HEK293 (cell line): ENCODE measurements around the gene SHC4.

Source experiments
- CTCF ChIA-PET: fragments of 350-600 bp; formaldehyde crosslinking; extraction: SDS; loops from one replicate; lab custom pipeline; 2021; ENCODE audit warnings: antibody characterized with exemption; lab: Yijun Ruan, JAX
- POLR2A ChIA-PET: fragments of 300-600 bp; formaldehyde crosslinking; extraction: SDS; loops from one replicate; lab custom pipeline; 2020; ENCODE audit warnings: antibody characterized with exemption, inconsistent platforms; lab: Yijun Ruan, JAX
- H3K27ac ChIP-seq: fragments of 200-500 bp; sonication (Bioruptor generic); 2 replicates; pipeline ENCODE4 v1.5.1; 2014; ENCODE audit warnings: low read depth, low read length, control low read depth, inconsistent platforms; ENCODE audit errors: extremely low read depth
- H3K36me3 ChIP-seq, 2 experiments: fragments of 200-500 bp in 1 of 2; sonication (Bioruptor generic) in 1 of 2; 1 replicate in 1 of 2; 2 replicates in 1 of 2; pipeline ENCODE4 v1.5.1; 2014 to 2017; ENCODE audit warnings: inconsistent platforms in 2 of 2, low read length in 2 of 2; ENCODE audit not compliant: control insufficient read depth in 2 of 2, insufficient read depth in 1 of 2
- H3K4me1 ChIP-seq: fragments of 200-500 bp; sonication (Bioruptor generic); 2 replicates; pipeline ENCODE4 v1.5.1; 2014; ENCODE audit warnings: mild to moderate bottlenecking, low read length, inconsistent platforms; ENCODE audit not compliant: control insufficient read depth, insufficient read depth
- H3K4me3 ChIP-seq: 2 replicates; pipeline ENCODE4 v1.5.1; 2011; ENCODE audit warnings: low read depth, mild to moderate bottlenecking, control low read depth, low read length, moderate library complexity
- H3K9me3 ChIP-seq: fragments of 200-500 bp; sonication (Bioruptor generic); 2 replicates; pipeline ENCODE4 v1.5.1; 2014; ENCODE audit warnings: low read depth, low read length, inconsistent platforms; ENCODE audit not compliant: control insufficient read depth, insufficient read depth
- ATF2 ChIP-seq: fragments of 450-650 bp; formaldehyde crosslinking; IDR thresholded peaks from 2 replicates; pipeline ENCODE4 v1.5.1; 2016; ENCODE audit warnings: missing biosample characterization, missing genetic modification characterization, low read depth
- GLIS2 ChIP-seq: fragments of 450-650 bp; formaldehyde crosslinking; IDR thresholded peaks from 2 replicates; pipeline ENCODE4 v1.5.1; 2016; ENCODE audit warnings: missing biosample characterization, missing genetic modification characterization
- HIC1 ChIP-seq: fragments of 450-650 bp; formaldehyde crosslinking; IDR thresholded peaks from 2 replicates; pipeline ENCODE4 v1.5.1; 2016; ENCODE audit warnings: missing biosample characterization, missing genetic modification characterization
- KLF1 ChIP-seq: fragments of 450-650 bp; formaldehyde crosslinking; IDR thresholded peaks from 2 replicates; pipeline ENCODE4 v1.5.1; 2016; ENCODE audit warnings: missing biosample characterization, missing genetic modification characterization
- KLF16 ChIP-seq: fragments of 450-650 bp; formaldehyde crosslinking; IDR thresholded peaks from 2 replicates; pipeline ENCODE4 v1.5.1; 2017; ENCODE audit warnings: missing biosample characterization, missing genetic modification characterization
- TSHZ1 ChIP-seq: fragments of 450-650 bp; formaldehyde crosslinking; IDR thresholded peaks from 2 replicates; pipeline ENCODE4 v1.5.1; 2016; ENCODE audit warnings: missing biosample characterization, missing genetic modification characterization, borderline replicate concordance
- YY2 ChIP-seq: fragments of 450-650 bp; formaldehyde crosslinking; IDR thresholded peaks from 2 replicates; pipeline ENCODE4 v1.5.1; 2016; ENCODE audit warnings: missing biosample characterization, missing genetic modification characterization
- ZBTB1 ChIP-seq: fragments of 450-650 bp; formaldehyde crosslinking; IDR thresholded peaks from 2 replicates; pipeline ENCODE4 v1.5.1; 2016; ENCODE audit warnings: missing biosample characterization, missing genetic modification characterization
- ZBTB20 ChIP-seq: fragments of 450-650 bp; formaldehyde crosslinking; IDR thresholded peaks from 2 replicates; pipeline ENCODE4 v1.5.1; 2016; ENCODE audit warnings: missing biosample characterization, missing genetic modification characterization
- ZFP3 ChIP-seq: fragments of 450-650 bp; formaldehyde crosslinking; IDR thresholded peaks from 2 replicates; pipeline ENCODE4 v1.5.1; 2016; ENCODE audit warnings: low read depth, missing biosample characterization, missing genetic modification characterization
- ZFP41 ChIP-seq: fragments of 450-650 bp; formaldehyde crosslinking; IDR thresholded peaks from 2 replicates; pipeline ENCODE4 v1.5.1; 2016; ENCODE audit warnings: missing biosample characterization, missing genetic modification characterization, borderline replicate concordance
- ZNF16 ChIP-seq: fragments of 450-650 bp; formaldehyde crosslinking; IDR thresholded peaks from 2 replicates; pipeline ENCODE4 v1.5.1; 2016; ENCODE audit warnings: low read depth, missing biosample characterization, missing genetic modification characterization
- ZNF174 ChIP-seq: fragments of 450-650 bp; formaldehyde crosslinking; IDR thresholded peaks from 2 replicates; pipeline ENCODE4 v1.5.0; 2017; ENCODE audit warnings: missing biosample characterization, mild to moderate bottlenecking, missing genetic modification characterization
- ZNF23 ChIP-seq: fragments of 450-650 bp; formaldehyde crosslinking; IDR thresholded peaks from 2 replicates; pipeline ENCODE4 v1.5.1; 2016; ENCODE audit warnings: missing biosample characterization, missing genetic modification characterization, borderline replicate concordance
- ZNF335 ChIP-seq: fragments of 450-650 bp; formaldehyde crosslinking; conservative IDR thresholded peaks from 2 replicates; pipeline ENCODE4 v1.5.1; 2016; ENCODE audit warnings: missing biosample characterization, missing genetic modification characterization
- ZNF350 ChIP-seq: fragments of 450-650 bp; formaldehyde crosslinking; IDR thresholded peaks from 2 replicates; pipeline ENCODE4 v1.5.0; 2017; ENCODE audit warnings: missing biosample characterization, mild to moderate bottlenecking, missing genetic modification characterization
- ZNF398 ChIP-seq: fragments of 450-650 bp; formaldehyde crosslinking; IDR thresholded peaks from 2 replicates; pipeline ENCODE4 v1.5.1; 2017; ENCODE audit warnings: missing biosample characterization, missing genetic modification characterization
- ZNF449 ChIP-seq: fragments of 450-650 bp; formaldehyde crosslinking; IDR thresholded peaks from 2 replicates; pipeline ENCODE4 v1.5.1; 2017; ENCODE audit warnings: missing biosample characterization, mild to moderate bottlenecking, missing genetic modification characterization, moderate library complexity
- ZNF558 ChIP-seq: fragments of 450-650 bp; formaldehyde crosslinking; IDR thresholded peaks from 2 replicates; pipeline ENCODE4 v1.5.1; 2016; ENCODE audit warnings: missing biosample characterization, missing genetic modification characterization
- ZNF560 ChIP-seq: fragments of 450-650 bp; formaldehyde crosslinking; IDR thresholded peaks from 2 replicates; pipeline ENCODE4 v1.5.1; 2017; ENCODE audit warnings: missing biosample characterization, missing genetic modification characterization, borderline replicate concordance

Gene SHC4

GRCh38 chr15:48871542-48871941, 92.2 kb downstream of the SHC4 start:
- ChIA-PET CTCF (interaction anchor here (0.7 to 3.3 kb wide), 5 partner anchors 10 to 365 kb away, joined by 3 to 16 read pairs (median 4); no protein-coding TSS in a partner anchor), POLR2A (no interaction called here)
- H3K27ac ChIP-seq = no peak overlapping the region
- no peaks in the 10 kb centered on the region for H3K36me3 ChIP-seq
- peaks cover 8% of the 10 kb centered on the region; the same call in 1 of the 2 replicates for H3K4me1 ChIP-seq
- no peaks in the 10 kb centered on the region for H3K9me3 ChIP-seq
- H3K4me3 ChIP-seq = no peak overlapping the region
- no peak for TF ChIP-seq ZNF350 (tag by site-specific recombination)
- TF ChIP-seq GLIS2 = no peak
- no peak for TF ChIP-seq YY2 (tag by site-specific recombination)
- no peak for TF ChIP-seq ZNF23 (tag by site-specific recombination)
- TF ChIP-seq ZBTB1 (tag by site-specific recombination) = no peak
- no peak for TF ChIP-seq ZNF174 (tag by site-specific recombination)
- no peak for TF ChIP-seq ZFP41
- TF ChIP-seq ZNF449 (tag by site-specific recombination) = no peak
- no peak for TF ChIP-seq ZFP3 (tag by site-specific recombination)
- TF ChIP-seq, all 188 proteins: peak for 0

- Histone ChIP-seq H3K27ac (no peak overlapping the region), H3K4me1 (peaks cover 11% of the 10 kb centered on the region; the same call in 1 of the 2 replicates), H3K36me3 (no peaks in the 10 kb centered on the region), H3K9me3 (no peaks in the 10 kb centered on the region), H3K4me3 (no peak overlapping the region)
- POLR2A ChIA-PET = no interaction called here
- CTCF ChIA-PET = interaction anchor here (2.1 to 3.3 kb wide), 2 partner anchors 9 to 106 kb away, joined by 7 to 16 read pairs; no protein-coding TSS in a partner anchor
- TF ChIP-seq ZNF558 (tag by site-specific recombination) (no peak), KLF16 (no peak), ZNF398 (tag by site-specific recombination) (no peak), HIC1 (tag by site-specific recombination) (no peak), ZBTB20 (tag by site-specific recombination) (no peak)
Observed at GRCh38 chr15:48869966-48870365, 93.8 kb downstream of the SHC4 start.

- peaks cover 11% of the 10 kb centered on the region; the same call in 1 of the 2 replicates for H3K4me1 ChIP-seq
- H3K36me3 ChIP-seq = no peaks in the 10 kb centered on the region
- no peak overlapping the region for H3K4me3 ChIP-seq
- H3K27ac ChIP-seq = no peak overlapping the region
- CTCF ChIA-PET = interaction anchor here (0.7 to 2.1 kb wide), 4 partner anchors 99 to 554 kb away, joined by 3 to 7 read pairs (median 3); no protein-coding TSS in a partner anchor
- H3K9me3 ChIP-seq = no peaks in the 10 kb centered on the region
- POLR2A ChIA-PET = no interaction called here
- TF ChIP-seq ZNF16 (tag by site-specific recombination) (no peak), ZNF560 (tag by site-specific recombination) (no peak), TSHZ1 (tag by site-specific recombination) (peak; percentile 22; the same call in 1 of the 2 replicates), ATF2 (no peak), ZNF335 (tag by site-specific recombination) (0 out of 2 replicates have a peak, but pooled peaks have one; percentile 17), YY2 (tag by site-specific recombination) (no peak), KLF1 (tag by site-specific recombination) (no peak), ZBTB20 (tag by site-specific recombination) (no peak)
Observed at GRCh38 chr15:48868536-48868935, 95.2 kb downstream of the SHC4 start.
